OCI-LY1 (cell line): ENCODE measurements around the gene FAM216A.
"Not testable (repeated sequence)": the region's sequence is repeated elsewhere in the genome, so short reads cannot be mapped to it uniquely, and the experiment has no call there.

Source experiments
- EZH2 ChIP-seq: fragments of 200-600 bp; sonication (generic), shearing (Covaris generic); IDR thresholded peaks from 2 replicates; pipeline ENCODE4 v1.8.0; 2017; ENCODE audit warnings: borderline replicate concordance, mixed run types, mild to moderate bottlenecking, antibody characterized with exemption, low read length, moderate library complexity, mixed read lengths
- TF ChIP-seq, protein P1 (sequence below): fragments of 200-600 bp; sonication (generic), shearing (Covaris generic); IDR thresholded peaks from 2 replicates; pipeline ENCODE4 v1.5.1; 2017; ENCODE audit warnings: mild to moderate bottlenecking, antibody characterized with exemption, low read length, moderate library complexity, mixed read lengths

GRCh38 chr12:110520876-110521712, 52.4 kb downstream of the FAM216A start:
- TF ChIP-seq, protein P1, sequence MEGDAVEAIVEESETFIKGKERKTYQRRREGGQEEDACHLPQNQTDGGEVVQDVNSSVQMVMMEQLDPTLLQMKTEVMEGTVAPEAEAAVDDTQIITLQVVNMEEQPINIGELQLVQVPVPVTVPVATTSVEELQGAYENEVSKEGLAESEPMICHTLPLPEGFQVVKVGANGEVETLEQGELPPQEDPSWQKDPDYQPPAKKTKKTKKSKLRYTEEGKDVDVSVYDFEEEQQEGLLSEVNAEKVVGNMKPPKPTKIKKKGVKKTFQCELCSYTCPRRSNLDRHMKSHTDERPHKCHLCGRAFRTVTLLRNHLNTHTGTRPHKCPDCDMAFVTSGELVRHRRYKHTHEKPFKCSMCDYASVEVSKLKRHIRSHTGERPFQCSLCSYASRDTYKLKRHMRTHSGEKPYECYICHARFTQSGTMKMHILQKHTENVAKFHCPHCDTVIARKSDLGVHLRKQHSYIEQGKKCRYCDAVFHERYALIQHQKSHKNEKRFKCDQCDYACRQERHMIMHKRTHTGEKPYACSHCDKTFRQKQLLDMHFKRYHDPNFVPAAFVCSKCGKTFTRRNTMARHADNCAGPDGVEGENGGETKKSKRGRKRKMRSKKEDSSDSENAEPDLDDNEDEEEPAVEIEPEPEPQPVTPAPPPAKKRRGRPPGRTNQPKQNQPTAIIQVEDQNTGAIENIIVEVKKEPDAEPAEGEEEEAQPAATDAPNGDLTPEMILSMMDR: not testable (repeated sequence)
- TF ChIP-seq EZH2: not testable (repeated sequence)
